ENCODE data around the gene LIPG.

DNA sequence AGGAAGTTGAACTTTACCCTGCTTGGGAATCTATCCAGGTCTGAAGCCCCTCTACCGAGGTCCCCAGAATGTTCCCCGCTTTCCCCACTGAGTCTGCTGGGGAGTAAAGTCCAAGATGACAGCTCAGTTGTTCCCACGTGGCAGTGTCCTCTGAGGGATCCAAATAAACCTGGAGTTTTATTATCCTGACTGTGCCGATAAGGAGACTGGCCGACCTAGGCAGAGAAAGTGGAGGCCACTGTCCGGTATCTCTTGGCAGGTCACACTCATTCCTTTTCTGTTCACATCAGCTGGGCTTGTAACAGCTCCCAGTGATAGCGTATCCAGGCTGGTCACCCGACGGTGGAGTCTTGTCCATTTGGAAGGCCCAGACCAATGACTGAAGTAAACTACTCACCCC is 47.3 kb upstream of the LIPG start:
- TF ChIP-seq, protein P1, sequence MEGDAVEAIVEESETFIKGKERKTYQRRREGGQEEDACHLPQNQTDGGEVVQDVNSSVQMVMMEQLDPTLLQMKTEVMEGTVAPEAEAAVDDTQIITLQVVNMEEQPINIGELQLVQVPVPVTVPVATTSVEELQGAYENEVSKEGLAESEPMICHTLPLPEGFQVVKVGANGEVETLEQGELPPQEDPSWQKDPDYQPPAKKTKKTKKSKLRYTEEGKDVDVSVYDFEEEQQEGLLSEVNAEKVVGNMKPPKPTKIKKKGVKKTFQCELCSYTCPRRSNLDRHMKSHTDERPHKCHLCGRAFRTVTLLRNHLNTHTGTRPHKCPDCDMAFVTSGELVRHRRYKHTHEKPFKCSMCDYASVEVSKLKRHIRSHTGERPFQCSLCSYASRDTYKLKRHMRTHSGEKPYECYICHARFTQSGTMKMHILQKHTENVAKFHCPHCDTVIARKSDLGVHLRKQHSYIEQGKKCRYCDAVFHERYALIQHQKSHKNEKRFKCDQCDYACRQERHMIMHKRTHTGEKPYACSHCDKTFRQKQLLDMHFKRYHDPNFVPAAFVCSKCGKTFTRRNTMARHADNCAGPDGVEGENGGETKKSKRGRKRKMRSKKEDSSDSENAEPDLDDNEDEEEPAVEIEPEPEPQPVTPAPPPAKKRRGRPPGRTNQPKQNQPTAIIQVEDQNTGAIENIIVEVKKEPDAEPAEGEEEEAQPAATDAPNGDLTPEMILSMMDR (IDR thresholded peaks at IDR 0.05; ENCODE audit: insufficient read depth, low read length, poor library complexity, severe bottlenecking): no peak
- TF ChIP-seq EZH2phosphoT487 (conservative IDR thresholded peaks at IDR 0.05; ENCODE audit: low read length): no peak
